Measurements from ENCODE around the gene PTPN11. TPM values are rescaled to one million over a fixed set of nuclear protein-coding genes. Genes with fewer than 3 reads are reported as not detected.

The PTPN11 gene
- total and polyA plus RNA-seq, 2 of the 8 experiments (the other 6 are each of a cell fraction or from before 2014, with no cell fraction given), result 28.3 to 133 TPM

DNA sequence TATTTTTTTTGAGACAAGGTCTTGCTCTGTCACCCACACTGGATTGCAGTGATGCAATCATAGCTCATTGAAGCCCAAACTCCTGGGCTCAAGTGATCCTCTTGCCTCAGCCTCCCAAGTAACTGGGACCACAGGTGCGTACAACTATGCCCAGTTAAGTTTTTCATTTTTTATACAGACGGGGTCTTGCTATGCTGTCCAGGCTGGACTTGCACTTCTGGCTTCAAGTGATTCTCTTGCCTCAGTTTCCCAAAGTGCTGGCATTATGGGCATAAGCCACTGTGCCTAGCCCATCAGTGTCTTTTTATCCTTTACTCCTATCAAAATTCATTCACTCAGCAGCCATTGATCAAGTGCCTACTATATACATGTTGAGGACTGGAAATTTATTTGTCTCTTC is 9.0 kb downstream of the PTPN11 start (continued):
- no peak for TF ChIP-seq SRF (IDR thresholded peaks at IDR 0.05; ENCODE audit: low read depth, low read length)
- TF ChIP-seq SP4 (IDR thresholded peaks at IDR 0.05; ENCODE audit: low read length), result no peak
- TF ChIP-seq SIRT6 (IDR thresholded peaks at IDR 0.05; ENCODE audit: low read length), result no peak
